Esophagus muscularis mucosa (tissue), 3 donors: ENCODE results near the gene PRKCH.

Source experiments
- CTCF ChIP-seq, 3 experiments: fragments of 200-600 bp in 2 of 3; fragments of 450-650 bp in 1 of 3; sonication (generic) in 2 of 3; IDR thresholded peaks; one replicate each; pipeline ENCODE4 v1.5.1; 2017 to 2019; ENCODE audit warnings: antibody characterized with exemption in 3 of 3, mild to moderate bottlenecking in 2 of 3, moderate library complexity in 1 of 3
- POLR2A ChIP-seq: fragments of 450-650 bp; IDR thresholded peaks from one replicate; pipeline ENCODE4 v1.6.1; 2017; ENCODE audit warnings: antibody characterized with exemption, moderate library complexity, mild to moderate bottlenecking, low read depth

- TF ChIP-seq CTCF (IDR thresholded peaks at IDR 0.05) (no peak), POLR2A (no peak)
Measured at GRCh38 chr14:61569812-61570548, 248.6 kb downstream of the PRKCH start.
